ENCODE results near the gene TRPM3. TPM values are rescaled to one million over a fixed set of nuclear protein-coding genes. Genes with fewer than 3 reads are reported as not detected.

Gene TRPM3
- total and polyA plus RNA-seq, 9 of the 15 experiments (the other 6 are each of a cell fraction or from before 2014, with no cell fraction given): 0.04 TPM; not detected in 8

DNA sequence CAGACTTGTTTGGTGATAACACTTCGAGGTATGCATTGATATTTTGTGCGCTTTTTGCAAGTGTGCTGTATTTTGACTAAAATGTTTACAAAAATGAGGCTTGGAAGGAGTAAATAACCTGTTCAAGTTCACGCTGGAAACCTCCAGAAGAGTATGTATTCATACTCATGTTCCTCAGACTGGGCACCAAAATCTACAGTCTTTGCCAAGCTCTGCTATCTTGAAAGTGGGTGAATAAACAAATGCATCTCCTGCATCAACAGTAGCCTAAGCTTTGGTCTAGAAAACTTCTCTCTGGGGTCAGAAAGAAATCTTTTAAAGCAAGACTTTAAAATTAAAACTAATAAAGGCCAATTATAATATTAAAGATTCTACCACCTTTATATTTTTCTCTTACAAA lies 157.9 kb downstream of the TRPM3 start:
- Histone ChIP-seq H3K9ac (ENCODE audit: insufficient read depth in 1 of 2, low read depth in 2 of 2, low read length in 2 of 2) (no peak overlapping the region), H3K79me2 (ENCODE audit: control insufficient read depth, insufficient read depth, low read length) (no peaks in the 10 kb centered on the region), H3K27ac (ENCODE audit: extremely low read depth, low read depth, low read length) (no peak overlapping the region), H3K4me2 (ENCODE audit: insufficient read depth, low read length) (no peak overlapping the region), H3K4me1 (replicated peaks in 1 of 2; ENCODE audit: control insufficient read depth in 2 of 2, insufficient read depth in 2 of 2, low read length in 2 of 2) (no peaks in the 10 kb centered on the region), H4K20me1 (replicated peaks; ENCODE audit: control insufficient read depth, insufficient read depth, low read length) (no peaks in the 10 kb centered on the region), H3K27me3 (ENCODE audit: control insufficient read depth in 2 of 2, insufficient read depth in 2 of 2, low read length in 2 of 2) (no peaks in the 10 kb centered on the region), H3K9me3 (replicated peaks; ENCODE audit: control insufficient read depth, insufficient read depth, low read depth, low read length) (no peaks in the 10 kb centered on the region), H3K4me3 (no peak overlapping the region), H2AFZ (ENCODE audit: low read depth, low read length) (no peak overlapping the region), H3K9me1 (ENCODE audit: control insufficient read depth, insufficient read depth, low read length) (no peaks in the 10 kb centered on the region), H3K36me3 (ENCODE audit: control insufficient read depth, insufficient read depth, low read length) (no peaks in the 10 kb centered on the region)
- ATAC-seq: no peak
- in situ Hi-C loops (cut with MboI) (no loop called here), intact Hi-C loops (cut with micrococcal nuclease) (no loop called here)
- 0% methylated on average over 3 of the region's 3 CpGs for WGBS (ENCODE audit: insufficient coverage, low coverage, missing lambda C conversion rate)
- POLR2A ChIA-PET: no interaction called here
- no peak for FAIRE-seq
- no TSS peak for BruUV-seq (replicated peaks)
- CTCF ChIA-PET (ENCODE audit: low intra/inter-chr PET ratio): no interaction called here
- DNase-seq (ENCODE audit: extremely low read depth in 1 of 4, low spot score in 3 of 4): no peak
- TF ChIP-seq HINFP (tag; conservative IDR thresholded peaks at IDR 0.05; ENCODE audit: low read depth): no peak
- TF ChIP-seq SIN3A (IDR thresholded peaks at IDR 0.05; ENCODE audit: borderline replicate concordance in 2 of 2, control insufficient read depth in 1 of 2, low read depth in 2 of 2, low read length in 2 of 2): no peak
- no peak for TF ChIP-seq NCOR1 (IDR thresholded peaks at IDR 0.05)
- no peak for TF ChIP-seq SMARCA4 (IDR thresholded peaks at IDR 0.05)
- no peak for TF ChIP-seq POLR3G (IDR thresholded peaks at IDR 0.05; ENCODE audit: extremely low read depth, insufficient read length, insufficient replicate concordance)
- TF ChIP-seq CSDE1 (IDR thresholded peaks at IDR 0.05): no peak
- TF ChIP-seq, protein P1, sequence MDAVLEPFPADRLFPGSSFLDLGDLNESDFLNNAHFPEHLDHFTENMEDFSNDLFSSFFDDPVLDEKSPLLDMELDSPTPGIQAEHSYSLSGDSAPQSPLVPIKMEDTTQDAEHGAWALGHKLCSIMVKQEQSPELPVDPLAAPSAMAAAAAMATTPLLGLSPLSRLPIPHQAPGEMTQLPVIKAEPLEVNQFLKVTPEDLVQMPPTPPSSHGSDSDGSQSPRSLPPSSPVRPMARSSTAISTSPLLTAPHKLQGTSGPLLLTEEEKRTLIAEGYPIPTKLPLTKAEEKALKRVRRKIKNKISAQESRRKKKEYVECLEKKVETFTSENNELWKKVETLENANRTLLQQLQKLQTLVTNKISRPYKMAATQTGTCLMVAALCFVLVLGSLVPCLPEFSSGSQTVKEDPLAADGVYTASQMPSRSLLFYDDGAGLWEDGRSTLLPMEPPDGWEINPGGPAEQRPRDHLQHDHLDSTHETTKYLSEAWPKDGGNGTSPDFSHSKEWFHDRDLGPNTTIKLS (IDR thresholded peaks at IDR 0.05; ENCODE audit: borderline replicate concordance, low read depth): no peak
- TF ChIP-seq FOXJ3 (CRISPR knock-in tag; IDR thresholded peaks at IDR 0.05): no peak
- TF ChIP-seq ZNF584 (CRISPR knock-in tag; IDR thresholded peaks at IDR 0.05; ENCODE audit: low read depth): no peak
- no peak for TF ChIP-seq HNRNPUL1 (IDR thresholded peaks at IDR 0.05; ENCODE audit: low read length)
- no peak for TF ChIP-seq IRF9 (tag; IDR thresholded peaks at IDR 0.05)
- no peak for TF ChIP-seq RBFOX2 (IDR thresholded peaks at IDR 0.05; ENCODE audit: low read depth, low read length)
- TF ChIP-seq, protein P2, sequence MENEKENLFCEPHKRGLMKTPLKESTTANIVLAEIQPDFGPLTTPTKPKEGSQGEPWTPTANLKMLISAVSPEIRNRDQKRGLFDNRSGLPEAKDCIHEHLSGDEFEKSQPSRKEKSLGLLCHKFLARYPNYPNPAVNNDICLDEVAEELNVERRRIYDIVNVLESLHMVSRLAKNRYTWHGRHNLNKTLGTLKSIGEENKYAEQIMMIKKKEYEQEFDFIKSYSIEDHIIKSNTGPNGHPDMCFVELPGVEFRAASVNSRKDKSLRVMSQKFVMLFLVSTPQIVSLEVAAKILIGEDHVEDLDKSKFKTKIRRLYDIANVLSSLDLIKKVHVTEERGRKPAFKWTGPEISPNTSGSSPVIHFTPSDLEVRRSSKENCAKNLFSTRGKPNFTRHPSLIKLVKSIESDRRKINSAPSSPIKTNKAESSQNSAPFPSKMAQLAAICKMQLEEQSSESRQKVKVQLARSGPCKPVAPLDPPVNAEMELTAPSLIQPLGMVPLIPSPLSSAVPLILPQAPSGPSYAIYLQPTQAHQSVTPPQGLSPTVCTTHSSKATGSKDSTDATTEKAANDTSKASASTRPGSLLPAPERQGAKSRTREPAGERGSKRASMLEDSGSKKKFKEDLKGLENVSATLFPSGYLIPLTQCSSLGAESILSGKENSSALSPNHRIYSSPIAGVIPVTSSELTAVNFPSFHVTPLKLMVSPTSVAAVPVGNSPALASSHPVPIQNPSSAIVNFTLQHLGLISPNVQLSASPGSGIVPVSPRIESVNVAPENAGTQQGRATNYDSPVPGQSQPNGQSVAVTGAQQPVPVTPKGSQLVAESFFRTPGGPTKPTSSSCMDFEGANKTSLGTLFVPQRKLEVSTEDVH (IDR thresholded peaks at IDR 0.05; ENCODE audit: low read depth, partially characterized antibody): no peak
- no peak for TF ChIP-seq ESRRB (CRISPR knock-in tag; IDR thresholded peaks at IDR 0.05; ENCODE audit: borderline replicate concordance)
- TF ChIP-seq NEUROD1 (IDR thresholded peaks at IDR 0.05; ENCODE audit: borderline replicate concordance, low read depth, low read length, partially characterized antibody): no peak
- TF ChIP-seq ZNF274 (IDR thresholded peaks at IDR 0.05; ENCODE audit: borderline replicate concordance, low read depth, low read length): no peak

Measured in K562 (cell line).